GM12801 (cell line): Measurements from ENCODE around the gene KRTAP24-1.

ENCODE experiments used
- TF ChIP-seq, protein P1 (sequence below): IDR thresholded peaks from one replicate; pipeline ENCODE4 v1.5.1; 2011; ENCODE audit warnings: control low read depth; ENCODE audit not compliant: insufficient read length; ENCODE audit errors: extremely low read depth

KRTAP24-1 gene, protein sequence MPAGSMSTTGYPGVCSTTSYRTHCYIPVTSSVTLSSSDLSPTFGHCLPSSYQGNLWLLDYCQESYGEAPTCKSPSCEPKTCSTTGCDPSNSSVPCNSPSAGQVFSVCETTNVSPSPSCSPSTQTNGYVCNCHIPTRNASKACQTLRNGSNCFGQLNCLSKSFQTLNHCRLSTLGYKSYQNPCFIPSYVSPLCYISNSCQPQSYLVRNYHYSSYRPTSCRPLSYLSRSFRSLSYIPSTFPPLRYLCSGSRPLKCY

DNA sequence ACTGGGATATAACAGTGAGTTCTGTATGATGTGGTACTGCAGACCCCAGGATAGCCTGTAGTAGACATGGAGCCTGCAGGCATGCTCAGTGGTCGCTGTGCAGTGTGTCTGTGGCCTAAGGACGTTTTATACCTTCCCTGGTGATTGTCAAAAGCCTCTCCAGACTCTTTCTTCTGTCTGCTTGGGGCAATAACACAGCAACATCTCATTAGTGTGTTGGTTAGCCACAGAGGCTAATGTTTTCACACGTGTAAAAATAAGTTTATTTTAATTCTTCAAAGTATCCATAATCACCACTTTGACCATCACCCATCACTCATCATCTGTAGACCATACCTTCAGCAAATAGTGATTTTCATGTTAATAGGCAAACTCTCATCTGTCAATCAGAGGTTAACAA is at the start of gene KRTAP24-1:
Gene KRTAP24-1 (minus strand): TSS at position 101 of the 400 bp plus-strand sequence. CDS start 18 bp downstream, at position 83.
- TF ChIP-seq, protein P1, sequence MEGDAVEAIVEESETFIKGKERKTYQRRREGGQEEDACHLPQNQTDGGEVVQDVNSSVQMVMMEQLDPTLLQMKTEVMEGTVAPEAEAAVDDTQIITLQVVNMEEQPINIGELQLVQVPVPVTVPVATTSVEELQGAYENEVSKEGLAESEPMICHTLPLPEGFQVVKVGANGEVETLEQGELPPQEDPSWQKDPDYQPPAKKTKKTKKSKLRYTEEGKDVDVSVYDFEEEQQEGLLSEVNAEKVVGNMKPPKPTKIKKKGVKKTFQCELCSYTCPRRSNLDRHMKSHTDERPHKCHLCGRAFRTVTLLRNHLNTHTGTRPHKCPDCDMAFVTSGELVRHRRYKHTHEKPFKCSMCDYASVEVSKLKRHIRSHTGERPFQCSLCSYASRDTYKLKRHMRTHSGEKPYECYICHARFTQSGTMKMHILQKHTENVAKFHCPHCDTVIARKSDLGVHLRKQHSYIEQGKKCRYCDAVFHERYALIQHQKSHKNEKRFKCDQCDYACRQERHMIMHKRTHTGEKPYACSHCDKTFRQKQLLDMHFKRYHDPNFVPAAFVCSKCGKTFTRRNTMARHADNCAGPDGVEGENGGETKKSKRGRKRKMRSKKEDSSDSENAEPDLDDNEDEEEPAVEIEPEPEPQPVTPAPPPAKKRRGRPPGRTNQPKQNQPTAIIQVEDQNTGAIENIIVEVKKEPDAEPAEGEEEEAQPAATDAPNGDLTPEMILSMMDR = no peak

DNA sequence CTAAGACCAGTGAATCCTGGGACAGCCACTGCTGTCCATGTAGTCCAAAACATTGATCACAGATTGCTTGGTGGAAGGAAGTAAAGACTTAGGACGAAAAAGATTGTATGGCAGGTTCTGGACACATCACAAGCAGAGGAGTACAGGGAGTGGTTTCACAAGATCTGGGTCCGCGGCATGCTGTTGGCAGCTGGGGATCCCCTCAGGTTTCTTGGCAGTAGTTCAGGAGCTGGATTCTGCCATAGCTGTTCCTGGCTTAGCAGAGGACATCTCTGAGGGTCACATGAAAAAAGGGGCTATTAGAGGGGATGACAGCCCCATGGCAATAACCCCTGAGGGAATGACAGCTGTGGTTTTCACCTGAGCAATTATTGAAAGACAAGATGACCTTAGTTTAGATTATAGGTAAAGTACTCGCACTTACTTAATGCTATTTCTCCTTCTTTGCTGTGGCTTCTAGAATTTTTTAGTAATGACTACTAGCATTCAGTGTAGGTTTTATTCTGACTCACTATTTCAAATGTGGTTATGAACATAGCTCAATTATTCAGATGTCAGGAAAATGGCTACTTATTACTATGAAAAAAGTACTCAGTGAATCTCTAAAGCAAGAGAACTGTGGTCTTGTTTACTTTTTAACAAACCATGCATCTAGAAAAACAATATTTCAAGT is 46.6 kb upstream of the KRTAP24-1 start:
- TF ChIP-seq, protein P1 = no peak

DNA sequence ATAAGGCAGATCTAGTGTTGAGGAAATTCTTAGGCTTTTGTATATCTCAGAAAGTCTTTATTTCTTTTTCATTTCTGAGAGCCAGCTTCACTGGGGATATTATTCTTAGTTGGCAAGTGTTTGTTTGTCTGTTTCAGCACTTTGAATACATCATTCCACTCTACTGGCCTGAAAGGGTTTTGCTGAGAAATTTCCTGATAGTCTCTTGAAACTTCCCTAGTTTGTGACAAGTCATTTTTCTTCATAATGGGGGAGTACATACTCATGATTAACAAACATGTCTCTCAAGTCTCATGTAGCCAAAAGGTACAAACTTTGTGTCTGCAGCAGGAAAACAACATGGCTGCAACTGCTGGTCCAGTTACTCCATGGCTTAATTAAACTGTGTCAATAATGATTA is 43.6 kb upstream of the KRTAP24-1 start:
- TF ChIP-seq, protein P1 = no peak

DNA sequence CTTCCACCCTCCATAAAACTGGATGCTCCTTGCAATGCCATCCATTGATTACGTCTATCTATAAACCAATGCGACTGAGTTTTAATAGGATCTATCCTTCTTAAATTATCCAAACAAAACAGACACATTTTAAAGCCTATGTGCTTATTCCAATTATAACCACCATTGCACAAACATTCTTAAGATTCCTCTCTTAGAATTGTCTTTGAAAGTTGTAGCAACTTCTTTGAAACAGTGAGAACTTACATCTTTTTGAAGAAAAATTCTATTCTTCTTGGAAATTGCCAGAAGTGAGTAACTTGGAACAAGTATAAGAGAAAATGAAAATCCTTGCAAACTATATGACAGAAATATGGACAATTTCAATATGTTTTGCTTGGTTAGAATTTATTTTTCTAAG is 37.5 kb upstream of the KRTAP24-1 start, which contains the start of gene KRTAP26-1:
Gene KRTAP26-1 (minus strand): TSS at position 101 of the 400 bp plus-strand sequence. CDS start 280 bp downstream, outside the sequence.
- TF ChIP-seq, protein P1 = no peak

DNA sequence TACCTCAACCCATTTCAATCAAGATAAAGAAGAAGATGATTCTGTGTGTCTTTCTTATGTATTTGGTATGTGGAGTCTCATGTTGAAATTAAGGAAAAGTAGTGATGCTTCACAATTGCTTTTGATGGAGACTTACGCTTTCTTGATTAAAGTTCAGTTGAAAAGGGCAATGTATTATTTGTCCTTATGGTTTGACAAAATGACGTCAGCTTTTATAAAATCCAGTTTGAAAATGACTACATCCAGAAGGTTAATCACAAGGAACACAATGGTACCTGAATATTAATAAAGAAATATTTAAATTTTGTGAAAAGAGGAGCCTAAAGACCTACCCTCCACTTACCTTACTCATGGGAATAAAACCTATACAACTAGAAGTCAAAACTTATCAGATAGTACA is 33.0 kb upstream of the KRTAP24-1 start:
- TF ChIP-seq, protein P1 = no peak

DNA sequence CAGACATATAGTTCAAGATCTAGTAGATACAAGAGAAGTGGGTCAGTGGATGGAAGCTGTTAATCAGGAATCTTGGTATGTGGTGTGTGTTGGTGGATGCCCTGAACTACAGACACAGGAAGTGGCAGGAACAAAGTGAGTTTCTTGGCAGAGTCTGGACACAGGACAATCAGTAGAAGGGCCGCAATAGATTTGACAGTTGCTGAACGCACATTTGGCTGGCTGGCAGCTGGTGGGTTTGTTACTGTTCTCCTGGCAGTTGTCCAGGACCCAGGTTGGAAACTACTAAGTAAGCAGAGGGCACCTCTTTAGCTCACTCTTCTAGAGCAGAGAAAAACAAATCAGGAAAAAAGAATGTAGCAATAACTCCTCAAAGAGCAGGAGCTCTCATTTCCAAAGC is 24.1 kb upstream of the KRTAP24-1 start:
- TF ChIP-seq, protein P1 = no peak

DNA sequence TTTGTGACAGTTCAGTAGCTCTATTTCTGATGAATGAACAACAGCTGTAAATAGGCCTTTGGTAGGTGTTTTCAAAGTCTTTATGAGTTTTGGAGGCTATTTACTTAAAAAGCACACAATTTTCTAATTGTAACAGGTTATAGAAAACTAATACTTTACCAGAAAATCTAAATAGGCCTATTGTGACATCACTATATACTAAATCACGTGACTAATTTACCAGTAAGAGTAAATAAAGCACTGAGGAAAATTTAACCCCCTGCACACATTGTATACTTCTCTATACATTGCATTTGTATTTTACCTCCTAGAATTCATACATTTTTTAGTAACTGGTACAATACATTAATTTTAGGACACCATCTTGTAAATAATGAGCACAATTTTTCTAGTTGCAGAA is 22.4 kb upstream of the KRTAP24-1 start:
- TF ChIP-seq, protein P1 = no peak
